ENCODE measurements around the gene PTPRG.
"Not testable (repeated sequence)": the region's sequence is repeated elsewhere in the genome, so short reads cannot be mapped to it uniquely, and the experiment has no call there.

The PTPRG gene

DNA sequence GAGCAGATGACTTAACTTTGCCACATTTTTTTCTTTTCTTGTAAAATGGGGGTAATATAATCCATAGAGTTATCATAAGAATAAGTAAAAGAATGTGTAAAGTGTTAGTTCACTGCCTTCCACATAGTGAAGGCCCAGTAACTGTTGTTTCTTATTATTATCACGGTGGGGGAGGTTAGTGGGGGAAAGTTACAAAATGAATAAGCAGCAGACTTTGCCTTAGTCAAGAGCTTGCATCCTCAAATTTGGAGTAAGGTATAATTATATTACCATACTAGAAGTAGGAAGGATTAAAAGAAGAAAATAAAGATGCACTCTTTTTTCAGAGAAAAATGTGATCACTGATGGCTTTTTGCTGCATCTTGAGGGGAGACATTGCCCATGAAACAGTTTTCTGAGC lies 247.6 kb downstream of the PTPRG start:
- FAIRE-seq: no peak

- no peak for FAIRE-seq
Observed at GRCh38 chr3:61809879-61810278, 248.5 kb downstream of the PTPRG start.

- FAIRE-seq: no peak
Observed at GRCh38 chr3:61810953-61811497, 249.7 kb downstream of the PTPRG start.

DNA sequence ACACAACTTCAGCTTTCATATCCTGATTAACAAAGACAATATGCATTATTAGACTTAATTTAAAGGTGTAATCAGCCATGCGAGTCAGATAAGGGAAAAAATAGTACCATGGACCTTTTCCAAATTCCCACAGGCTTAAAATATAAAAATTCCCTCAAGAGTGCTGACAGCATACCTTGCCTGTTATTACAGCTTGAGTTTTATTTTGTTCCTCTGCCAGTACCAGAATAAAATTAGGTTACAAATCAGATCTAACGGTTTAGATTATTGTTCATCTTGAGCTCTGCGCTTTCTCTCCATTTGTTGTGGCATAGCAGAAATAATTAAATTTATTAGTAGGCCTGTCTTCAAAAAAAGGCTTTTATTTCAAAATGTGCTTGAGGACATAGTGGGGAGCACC lies 250.3 kb downstream of the PTPRG start:
- FAIRE-seq: no peak

DNA sequence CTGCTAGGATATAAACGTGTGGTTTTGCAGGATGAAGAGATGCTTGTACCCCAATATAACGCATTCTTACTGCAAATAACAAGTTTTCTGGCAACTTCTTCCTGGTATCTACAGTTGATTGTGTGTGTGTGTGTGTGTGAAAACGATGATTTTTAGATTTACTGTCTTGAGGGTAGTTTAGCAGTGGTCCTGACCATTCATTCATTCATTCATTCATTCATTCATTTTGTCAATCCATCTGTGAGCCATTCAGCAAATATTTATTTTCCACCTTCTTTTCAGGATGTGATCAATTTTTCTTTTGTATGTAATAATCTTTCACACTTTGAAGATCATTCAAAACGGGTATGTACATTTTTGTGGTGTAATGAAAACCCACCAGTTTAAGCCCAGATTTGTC lies 250.7 kb downstream of the PTPRG start:
- no peak for FAIRE-seq

DNA sequence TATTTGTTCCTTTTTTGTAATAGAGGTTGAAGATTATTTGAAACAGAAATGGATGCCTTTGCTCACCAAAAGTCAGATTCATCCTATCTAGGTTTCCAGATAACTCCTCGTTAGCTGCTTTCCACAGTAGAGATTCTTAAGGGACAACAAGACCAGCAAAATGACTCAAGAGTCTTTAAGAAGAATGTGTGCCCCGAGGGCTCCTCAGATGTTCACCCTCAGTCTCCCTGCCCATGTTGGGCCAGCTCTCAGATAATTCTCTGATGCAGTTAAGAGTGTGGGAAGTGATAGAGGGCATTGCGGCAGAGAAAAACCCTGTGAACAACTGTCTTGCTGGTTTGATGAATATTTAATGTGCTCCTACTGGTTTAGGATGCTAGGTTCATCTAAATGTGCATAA lies 251.1 kb downstream of the PTPRG start:
- no peak for FAIRE-seq

- FAIRE-seq: no peak
Observed at GRCh38 chr3:61813636-61814035, 252.3 kb downstream of the PTPRG start.

- no peak for FAIRE-seq
Observed at GRCh38 chr3:61814674-61815073, 253.3 kb downstream of the PTPRG start.

DNA sequence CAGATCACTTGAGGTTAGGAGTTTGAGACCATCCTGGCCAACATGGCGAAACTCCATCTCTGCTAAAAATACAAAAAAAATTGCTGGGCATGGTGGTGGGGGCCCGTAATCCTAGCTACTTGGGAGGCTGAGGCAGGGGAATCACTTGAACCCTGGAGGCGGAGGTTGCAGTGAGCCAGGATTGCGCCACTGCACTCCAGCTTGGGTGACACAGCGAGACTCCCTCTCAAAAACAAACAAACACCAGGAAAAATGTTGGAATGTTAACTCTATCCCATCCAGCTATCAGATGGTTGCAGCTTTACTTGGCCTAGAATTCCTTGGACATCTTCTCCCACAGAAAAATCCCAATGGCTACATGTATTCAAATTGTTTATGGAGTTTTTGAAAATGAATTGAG lies 254.9 kb downstream of the PTPRG start:
- not testable (repeated sequence) for FAIRE-seq

- FAIRE-seq: no peak
Observed at GRCh38 chr3:61819861-61820260, 258.5 kb downstream of the PTPRG start.

GRCh38 chr3:61820306-61820992 lies 259.1 kb downstream of the PTPRG start:
- no peak for FAIRE-seq

DNA sequence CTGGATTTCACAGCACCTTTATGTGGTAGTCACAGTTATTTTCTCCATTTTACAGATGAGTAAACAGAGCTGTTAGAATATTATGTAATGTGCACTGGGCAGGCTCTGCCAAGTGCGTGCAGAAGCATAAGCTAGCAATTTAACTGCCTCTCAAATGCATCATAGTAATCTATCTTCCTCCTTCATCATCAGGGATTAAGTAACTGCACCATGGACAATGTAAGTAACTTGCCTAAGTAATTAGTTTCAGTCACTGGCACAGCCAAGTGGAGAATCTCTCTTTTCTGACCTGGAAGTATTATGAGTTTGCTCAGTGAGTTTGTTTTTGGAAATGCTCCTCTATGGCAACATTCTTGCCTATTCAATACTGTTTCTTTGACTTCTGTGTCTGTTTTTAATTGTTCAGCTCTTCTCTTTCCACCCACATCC lies 260.5 kb downstream of the PTPRG start:
- FAIRE-seq: no peak

GRCh38 chr3:61822588-61822987 lies 261.2 kb downstream of the PTPRG start:
- FAIRE-seq: no peak

- no peak for FAIRE-seq
Observed at GRCh38 chr3:61824553-61825135, 263.3 kb downstream of the PTPRG start.

DNA sequence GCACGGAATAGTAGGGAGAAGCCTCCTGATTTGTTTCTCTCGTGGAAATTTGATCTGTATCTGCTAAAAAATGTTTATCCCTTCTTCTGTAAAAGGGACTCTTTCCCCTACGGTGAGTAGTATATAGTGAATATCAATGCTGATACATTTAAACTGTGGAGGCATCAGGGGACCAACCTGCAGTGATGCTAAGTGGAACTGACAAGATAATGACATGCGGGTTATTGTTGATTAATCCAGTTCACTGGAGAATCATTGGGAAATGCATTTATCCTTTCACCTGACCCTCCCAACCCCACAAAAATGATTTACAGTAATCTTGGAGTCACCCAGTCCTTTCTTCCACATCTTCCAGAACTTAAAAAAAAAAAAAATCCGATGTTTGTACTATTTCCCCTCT lies 264.8 kb downstream of the PTPRG start:
- no peak for FAIRE-seq

GRCh38 chr3:61828184-61828874 lies 267.0 kb downstream of the PTPRG start:
- FAIRE-seq: no peak

GRCh38 chr3:61828880-61829721 lies 267.7 kb downstream of the PTPRG start:
- no peak for FAIRE-seq

DNA sequence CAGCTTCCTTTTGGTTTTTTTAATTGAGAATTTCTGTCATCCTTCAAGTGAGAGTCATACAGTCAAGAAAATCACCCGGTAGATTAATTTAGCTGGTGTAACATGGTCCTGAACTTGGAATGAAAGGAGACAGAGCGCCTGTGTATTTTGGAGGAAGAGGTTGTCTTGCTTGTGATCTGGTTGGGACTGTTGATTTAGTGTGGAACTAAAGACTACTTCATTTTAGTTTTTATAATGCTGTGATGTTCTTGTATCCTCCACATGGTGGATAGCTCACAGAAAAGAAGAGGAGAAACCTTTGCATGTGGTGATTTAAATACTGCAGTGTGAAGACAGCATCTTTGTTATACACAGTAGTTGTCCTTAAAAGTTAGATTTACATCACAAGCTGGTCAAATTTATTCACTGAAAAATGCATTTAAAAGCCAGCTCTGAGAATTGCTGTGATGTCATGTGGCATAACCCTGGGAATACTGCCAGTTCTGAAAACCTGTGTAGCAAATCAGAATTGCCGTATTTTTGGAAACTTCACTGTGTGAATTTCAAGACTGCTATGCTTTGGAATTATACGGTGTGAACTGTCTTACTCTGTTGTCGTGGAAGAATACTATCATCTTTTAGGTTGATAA lies 268.5 kb downstream of the PTPRG start:
- no peak for FAIRE-seq

DNA sequence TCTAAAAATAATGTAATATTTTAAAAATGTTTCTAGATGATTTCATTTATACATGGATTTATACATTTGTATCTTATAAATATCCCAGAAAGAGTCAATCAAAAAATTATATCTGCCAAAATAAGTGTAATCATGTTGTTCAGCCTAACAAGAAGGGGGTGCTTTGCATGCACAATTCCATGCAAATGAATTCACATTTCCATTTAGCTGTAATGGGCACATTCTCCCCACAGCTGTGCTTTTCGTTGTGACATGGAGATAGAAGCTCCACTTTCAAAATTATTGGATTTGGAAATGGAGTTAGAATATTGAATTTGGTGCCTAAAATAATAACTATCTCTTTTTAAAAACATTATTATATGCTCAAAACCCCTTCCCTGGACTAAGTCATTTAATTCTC lies 270.6 kb downstream of the PTPRG start:
- no peak for FAIRE-seq

- FAIRE-seq: no peak
Observed at GRCh38 chr3:61832375-61833229, 271.2 kb downstream of the PTPRG start.

- no peak for FAIRE-seq
Observed at GRCh38 chr3:61839256-61839655, 277.9 kb downstream of the PTPRG start.

All from islet of Langerhans (tissue), 1 donor.